ENCODE data around the gene TM2D3.

TM2D3 gene

GRCh38 chr15:101692801-101693598 is 40.8 kb upstream of the TM2D3 start:
- H3K4me1 Mint-ChIP-seq = no peaks in the 10 kb centered on the region
- DNase-seq = no peak
- TF ChIP-seq, protein P1, sequence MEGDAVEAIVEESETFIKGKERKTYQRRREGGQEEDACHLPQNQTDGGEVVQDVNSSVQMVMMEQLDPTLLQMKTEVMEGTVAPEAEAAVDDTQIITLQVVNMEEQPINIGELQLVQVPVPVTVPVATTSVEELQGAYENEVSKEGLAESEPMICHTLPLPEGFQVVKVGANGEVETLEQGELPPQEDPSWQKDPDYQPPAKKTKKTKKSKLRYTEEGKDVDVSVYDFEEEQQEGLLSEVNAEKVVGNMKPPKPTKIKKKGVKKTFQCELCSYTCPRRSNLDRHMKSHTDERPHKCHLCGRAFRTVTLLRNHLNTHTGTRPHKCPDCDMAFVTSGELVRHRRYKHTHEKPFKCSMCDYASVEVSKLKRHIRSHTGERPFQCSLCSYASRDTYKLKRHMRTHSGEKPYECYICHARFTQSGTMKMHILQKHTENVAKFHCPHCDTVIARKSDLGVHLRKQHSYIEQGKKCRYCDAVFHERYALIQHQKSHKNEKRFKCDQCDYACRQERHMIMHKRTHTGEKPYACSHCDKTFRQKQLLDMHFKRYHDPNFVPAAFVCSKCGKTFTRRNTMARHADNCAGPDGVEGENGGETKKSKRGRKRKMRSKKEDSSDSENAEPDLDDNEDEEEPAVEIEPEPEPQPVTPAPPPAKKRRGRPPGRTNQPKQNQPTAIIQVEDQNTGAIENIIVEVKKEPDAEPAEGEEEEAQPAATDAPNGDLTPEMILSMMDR (IDR thresholded peaks at IDR 0.05) = no peak
- no peaks in the 10 kb centered on the region for H3K27me3 Mint-ChIP-seq (ENCODE audit: low read depth, poor library complexity)
- H3K9me3 Mint-ChIP-seq = no peaks in the 10 kb centered on the region
- H3K27ac Mint-ChIP-seq = peak overlapping the region; percentile 45
- H3K36me3 Mint-ChIP-seq (ENCODE audit: low read depth) = peaks cover 58% of the 10 kb centered on the region
- H3K4me3 Mint-ChIP-seq = no peak overlapping the region

- peaks cover 39% of the 10 kb centered on the region for H3K36me3 Mint-ChIP-seq (ENCODE audit: low read depth)
- no peak overlapping the region for H3K27ac Mint-ChIP-seq
- TF ChIP-seq, protein P1 (IDR thresholded peaks at IDR 0.05) = no peak
- H3K27me3 Mint-ChIP-seq (ENCODE audit: low read depth, poor library complexity) = no peaks in the 10 kb centered on the region
- no peaks in the 10 kb centered on the region for H3K4me1 Mint-ChIP-seq
- no peaks in the 10 kb centered on the region for H3K9me3 Mint-ChIP-seq
- no peak for DNase-seq
- H3K4me3 Mint-ChIP-seq = no peak overlapping the region
These were observed 37.7 kb upstream of the TM2D3 start for GRCh38 chr15:101689901-101690300.

DNA sequence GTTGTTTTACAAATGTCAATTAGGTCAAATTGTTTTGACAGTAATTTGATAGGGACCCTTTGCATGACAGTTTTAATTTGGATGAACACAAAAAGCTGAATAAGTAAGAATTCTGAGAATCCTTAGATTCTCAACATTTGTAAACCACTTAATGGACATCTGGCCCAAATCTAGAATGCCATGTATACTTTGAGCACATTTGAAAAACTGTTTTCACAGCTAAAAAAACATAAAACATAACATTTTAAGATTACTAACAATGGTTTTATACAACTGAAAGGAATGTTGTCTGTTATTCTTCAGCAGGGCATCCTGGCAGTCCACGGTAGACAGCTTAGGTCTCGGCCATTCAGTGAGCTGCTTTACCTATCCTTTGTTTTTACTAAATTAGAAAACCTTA is 34.5 kb upstream of the TM2D3 start:
- H3K27ac Mint-ChIP-seq = no peak overlapping the region
- DNase-seq = no peak
- peaks cover 40% of the 10 kb centered on the region for H3K36me3 Mint-ChIP-seq (ENCODE audit: low read depth)
- H3K9me3 Mint-ChIP-seq = no peaks in the 10 kb centered on the region
- H3K4me1 Mint-ChIP-seq = no peaks in the 10 kb centered on the region
- TF ChIP-seq, protein P1 (IDR thresholded peaks at IDR 0.05) = no peak
- no peaks in the 10 kb centered on the region for H3K27me3 Mint-ChIP-seq (ENCODE audit: low read depth, poor library complexity)
- H3K4me3 Mint-ChIP-seq = no peak overlapping the region

GRCh38 chr15:101684877-101685276 is 32.7 kb upstream of the TM2D3 start:
- Mint-ChIP-seq H3K36me3 (ENCODE audit: low read depth) (peaks cover 46% of the 10 kb centered on the region), H3K4me1 (no peaks in the 10 kb centered on the region), H3K9me3 (no peaks in the 10 kb centered on the region), H3K4me3 (no peak overlapping the region), H3K27me3 (ENCODE audit: low read depth, poor library complexity) (peaks cover 2% of the 10 kb centered on the region), H3K27ac (no peak overlapping the region)
- TF ChIP-seq, protein P1 (IDR thresholded peaks at IDR 0.05) = no peak
- no peak for DNase-seq

GRCh38 chr15:101684384-101684783 is 32.2 kb upstream of the TM2D3 start:
- H3K27ac Mint-ChIP-seq = no peak overlapping the region
- TF ChIP-seq, protein P1 (IDR thresholded peaks at IDR 0.05) = no peak
- peaks cover 2% of the 10 kb centered on the region for H3K27me3 Mint-ChIP-seq (ENCODE audit: low read depth, poor library complexity)
- no peaks in the 10 kb centered on the region for H3K9me3 Mint-ChIP-seq
- H3K4me1 Mint-ChIP-seq = no peaks in the 10 kb centered on the region
- peaks cover 49% of the 10 kb centered on the region for H3K36me3 Mint-ChIP-seq (ENCODE audit: low read depth)
- DNase-seq = no peak
- H3K4me3 Mint-ChIP-seq = no peak overlapping the region

GRCh38 chr15:101679806-101680205 is 27.6 kb upstream of the TM2D3 start:
- TF ChIP-seq, protein P1 (IDR thresholded peaks at IDR 0.05) = no peak
- no peak overlapping the region for H3K4me3 Mint-ChIP-seq
- no peaks in the 10 kb centered on the region for H3K9me3 Mint-ChIP-seq
- DNase-seq = no peak
- H3K27me3 Mint-ChIP-seq (ENCODE audit: low read depth, poor library complexity) = peaks cover 7% of the 10 kb centered on the region
- no peak overlapping the region for H3K27ac Mint-ChIP-seq
- H3K4me1 Mint-ChIP-seq = no peaks in the 10 kb centered on the region
- peaks cover 63% of the 10 kb centered on the region for H3K36me3 Mint-ChIP-seq (ENCODE audit: low read depth)
